LNCaP clone FGC (cell line): Measurements from ENCODE around the gene NDRG4.

Experiments
- DNase-seq: peaks from one replicate; pipeline ENCODE4 v3.0.0-alpha.2; 2011; ENCODE audit warnings: low read depth
- H3K4me3 ChIP-seq: 2 replicates; pipeline ENCODE4 v1.5.1; 2011; ENCODE audit warnings: mild to moderate bottlenecking, low read depth, low read length, control low read depth
- TF ChIP-seq, protein P1 (sequence below): IDR thresholded peaks from 2 replicates; pipeline ENCODE4 v1.5.1; 2012; ENCODE audit warnings: mild to moderate bottlenecking; ENCODE audit not compliant: control insufficient read depth, insufficient read depth; ENCODE audit errors: extremely low read depth

NDRG4 gene

DNA sequence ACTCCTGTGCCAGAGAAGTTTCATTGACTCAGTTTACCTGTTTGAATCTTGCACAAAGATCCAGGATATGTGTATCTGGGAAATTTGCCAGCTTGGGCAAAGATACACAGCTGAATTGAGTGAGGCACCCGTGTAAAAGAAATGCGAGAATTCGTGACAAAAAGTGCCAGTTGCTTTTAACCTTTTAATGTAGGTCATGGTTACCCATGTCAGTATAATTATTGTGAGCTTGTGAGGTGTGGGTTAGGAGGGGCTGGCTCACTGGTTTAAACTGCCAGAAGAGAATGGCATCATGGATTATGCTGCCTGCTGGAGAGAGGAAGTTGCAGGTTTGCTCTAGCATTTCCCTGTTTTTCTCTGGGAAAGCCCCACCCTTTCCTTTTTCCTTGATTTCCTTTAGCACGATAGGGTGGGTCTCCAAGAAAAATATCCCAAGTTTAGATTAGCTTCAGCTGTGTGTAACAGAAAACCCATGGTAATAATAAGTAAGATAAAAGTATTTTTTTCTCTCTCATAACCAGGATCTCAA lies 24.8 kb upstream of the NDRG4 start:
- H3K4me3 ChIP-seq, result no peak overlapping the region
- no peak for DNase-seq
- TF ChIP-seq, protein P1, sequence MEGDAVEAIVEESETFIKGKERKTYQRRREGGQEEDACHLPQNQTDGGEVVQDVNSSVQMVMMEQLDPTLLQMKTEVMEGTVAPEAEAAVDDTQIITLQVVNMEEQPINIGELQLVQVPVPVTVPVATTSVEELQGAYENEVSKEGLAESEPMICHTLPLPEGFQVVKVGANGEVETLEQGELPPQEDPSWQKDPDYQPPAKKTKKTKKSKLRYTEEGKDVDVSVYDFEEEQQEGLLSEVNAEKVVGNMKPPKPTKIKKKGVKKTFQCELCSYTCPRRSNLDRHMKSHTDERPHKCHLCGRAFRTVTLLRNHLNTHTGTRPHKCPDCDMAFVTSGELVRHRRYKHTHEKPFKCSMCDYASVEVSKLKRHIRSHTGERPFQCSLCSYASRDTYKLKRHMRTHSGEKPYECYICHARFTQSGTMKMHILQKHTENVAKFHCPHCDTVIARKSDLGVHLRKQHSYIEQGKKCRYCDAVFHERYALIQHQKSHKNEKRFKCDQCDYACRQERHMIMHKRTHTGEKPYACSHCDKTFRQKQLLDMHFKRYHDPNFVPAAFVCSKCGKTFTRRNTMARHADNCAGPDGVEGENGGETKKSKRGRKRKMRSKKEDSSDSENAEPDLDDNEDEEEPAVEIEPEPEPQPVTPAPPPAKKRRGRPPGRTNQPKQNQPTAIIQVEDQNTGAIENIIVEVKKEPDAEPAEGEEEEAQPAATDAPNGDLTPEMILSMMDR, result no peak

DNA sequence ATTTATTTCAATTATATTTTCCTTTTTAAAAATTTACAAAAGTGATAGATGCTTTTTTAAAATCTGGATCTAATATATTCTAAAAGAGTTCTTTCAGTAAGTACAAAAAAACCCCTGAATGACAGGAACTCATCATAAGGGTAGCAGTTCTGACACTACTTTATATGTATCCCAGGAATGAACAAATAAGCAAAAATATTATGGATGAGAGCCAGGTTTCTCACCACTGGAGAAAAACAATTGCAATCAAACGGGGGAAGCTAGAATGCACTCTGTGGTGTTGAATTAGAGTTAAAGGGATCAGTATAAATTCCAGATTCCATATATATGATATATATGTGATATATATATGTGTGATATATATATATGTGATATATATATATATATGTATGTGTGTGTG lies 23.2 kb upstream of the NDRG4 start:
- no peak overlapping the region for H3K4me3 ChIP-seq
- DNase-seq, result no peak
- TF ChIP-seq, protein P1, result no peak

DNA sequence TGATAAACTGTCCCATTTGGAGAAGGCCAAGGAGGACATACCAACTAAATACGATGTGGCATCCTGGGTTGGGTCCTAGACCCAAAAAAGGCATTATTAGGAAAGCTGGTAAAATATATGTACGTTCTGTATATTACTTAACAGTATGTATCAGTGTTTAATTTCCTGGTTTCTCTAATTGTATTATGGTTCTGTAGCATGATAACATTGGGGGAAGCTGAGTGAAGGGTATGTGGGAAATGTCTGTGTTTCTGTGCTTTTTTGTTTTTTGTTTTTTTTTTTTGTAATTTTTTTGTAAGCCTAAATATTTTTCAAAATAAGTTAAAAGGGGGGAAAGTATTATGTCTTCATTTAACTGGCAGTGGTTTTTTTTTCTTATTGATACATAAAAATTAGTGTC lies 21.5 kb upstream of the NDRG4 start:
- H3K4me3 ChIP-seq, result no peak overlapping the region
- DNase-seq, result no peak
- TF ChIP-seq, protein P1, result no peak

DNA sequence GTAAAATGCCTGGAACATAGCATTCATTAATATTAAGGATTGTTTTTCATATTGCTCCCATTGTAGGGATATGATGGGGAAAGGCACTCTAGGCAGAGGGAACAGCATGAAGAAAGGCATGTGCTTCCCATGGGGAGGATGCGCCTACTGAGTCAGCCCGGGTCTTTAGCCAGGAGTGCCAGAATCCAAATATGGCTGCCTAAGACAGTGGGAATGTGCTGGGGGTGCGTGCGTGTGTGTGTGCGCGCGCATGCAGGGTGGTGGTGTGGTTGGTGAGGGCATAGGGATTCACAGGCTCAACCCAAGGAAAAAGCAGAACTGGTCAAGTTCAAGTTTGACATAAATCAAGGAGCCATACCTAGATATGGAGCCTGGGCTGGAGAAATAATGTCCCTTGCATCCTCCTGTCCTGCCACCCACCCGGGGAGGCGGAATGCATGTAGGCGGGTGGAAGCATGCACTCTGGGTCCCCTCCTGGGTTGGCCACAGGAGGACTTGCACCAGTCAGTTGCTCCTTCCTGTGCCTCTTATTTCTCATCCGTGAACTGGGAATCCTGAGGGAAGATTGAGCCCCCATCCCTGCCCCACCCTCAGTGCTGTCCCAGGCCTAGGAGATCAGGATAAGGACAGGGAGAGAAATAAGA lies 18.6 kb upstream of the NDRG4 start:
- TF ChIP-seq, protein P1, result no peak
- no peak for DNase-seq
- H3K4me3 ChIP-seq, result no peak overlapping the region

DNA sequence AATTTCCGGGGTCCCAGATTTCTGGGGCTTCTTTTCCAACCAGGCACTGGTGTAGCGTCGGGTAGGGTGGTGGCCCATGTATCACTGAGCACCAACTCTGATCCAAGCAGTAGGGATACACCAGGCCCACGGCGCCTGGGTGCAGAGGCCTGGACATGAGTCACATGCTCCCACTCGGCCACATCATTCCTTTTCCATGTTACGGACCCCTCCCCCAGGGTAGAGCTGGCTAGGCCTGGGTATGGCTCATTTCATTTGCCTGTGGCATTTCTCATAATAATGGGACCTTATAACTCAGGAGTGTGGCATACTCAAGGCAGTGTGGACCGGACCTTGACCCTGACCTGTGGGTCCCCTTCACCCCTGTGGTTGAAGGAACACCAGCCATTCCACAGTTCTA lies 18.0 kb upstream of the NDRG4 start:
- H3K4me3 ChIP-seq, result no peak overlapping the region
- TF ChIP-seq, protein P1, result no peak
- no peak for DNase-seq

DNA sequence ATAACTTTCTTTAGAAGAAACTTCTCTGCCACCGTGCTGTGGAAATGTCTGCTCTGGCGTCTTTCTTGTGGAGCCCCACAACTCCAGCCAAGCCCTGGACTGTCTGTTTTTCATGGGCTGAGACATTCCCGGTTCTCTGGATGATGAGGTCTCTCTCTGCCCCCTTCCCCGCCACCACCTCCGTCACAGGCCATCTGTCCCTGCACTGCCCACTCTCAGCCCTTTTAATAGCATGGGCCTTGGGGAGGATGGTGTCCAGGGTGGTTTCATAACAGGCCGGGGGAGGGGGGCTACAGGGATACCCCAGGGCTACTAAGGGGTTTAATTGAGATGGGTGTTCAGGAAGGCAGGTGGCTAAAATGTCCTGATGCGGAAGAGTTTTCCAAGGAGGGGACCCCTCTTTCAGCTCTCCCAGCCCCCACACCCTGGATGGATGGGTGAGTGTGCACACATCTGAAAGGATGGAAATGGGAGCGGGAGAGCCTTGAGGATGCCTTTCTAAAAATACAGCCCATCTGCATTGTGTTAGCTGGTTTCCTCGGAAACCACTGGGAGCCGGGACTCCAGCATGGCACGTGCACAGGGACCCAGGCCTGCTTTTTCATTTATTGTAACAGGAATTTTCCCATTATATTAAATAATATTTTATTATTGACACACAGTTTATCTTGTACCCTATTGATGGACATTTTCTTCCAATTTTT lies 14.6 kb upstream of the NDRG4 start:
- TF ChIP-seq, protein P1, result no peak
- H3K4me3 ChIP-seq, result no peak overlapping the region
- no peak for DNase-seq
